Endodermal cell (in vitro differentiated cells): ENCODE results near the gene HBP1. TPM values are rescaled to one million over a fixed set of nuclear protein-coding genes. Genes with fewer than 3 reads are reported as not detected.

Experiments
- DNase-seq: peaks from one replicate; pipeline ENCODE4 v3.0.0-alpha.2; 2017
- H3K27ac ChIP-seq: 2 replicates; pipeline ENCODE4 v1.5.1; 2013; ENCODE audit warnings: mild to moderate bottlenecking, low read depth, low read length, moderate library complexity
- H3K27me3 ChIP-seq: 2 replicates; pipeline ENCODE4 v1.6.1; 2013; ENCODE audit warnings: mild to moderate bottlenecking, low read length, moderate library complexity; ENCODE audit not compliant: insufficient read depth, control insufficient read depth, poor library complexity, severe bottlenecking
- H3K36me3 ChIP-seq: 2 replicates; pipeline ENCODE4 v1.7.0; 2013; ENCODE audit warnings: mild to moderate bottlenecking, low read length, moderate library complexity; ENCODE audit not compliant: control insufficient read depth, insufficient read depth
- H3K4me1 ChIP-seq: one replicate; pipeline ENCODE4 v1.7.0; 2013; ENCODE audit warnings: low read length; ENCODE audit not compliant: control insufficient read depth, insufficient read depth
- H3K4me3 ChIP-seq: 2 replicates; pipeline ENCODE4 v1.5.1; 2013; ENCODE audit warnings: mild to moderate bottlenecking, low read length, moderate library complexity
- H3K9ac ChIP-seq: 2 replicates; pipeline ENCODE4 v1.6.1; 2013; ENCODE audit warnings: mild to moderate bottlenecking, low read length, moderate library complexity; ENCODE audit not compliant: poor library complexity, severe bottlenecking; ENCODE audit errors: extremely low read depth
- H3K9me3 ChIP-seq: 2 replicates; pipeline ENCODE4 v1.6.1; 2013; ENCODE audit warnings: mild to moderate bottlenecking, low read length, moderate library complexity; ENCODE audit not compliant: control insufficient read depth
- H3K27ac Mint-ChIP-seq: 2 replicates; pipeline ENCODE4 v1.8.0; 2020; ENCODE audit warnings: mixed read lengths
- H3K27me3 Mint-ChIP-seq: 2 replicates; pipeline ENCODE4 v1.8.0; 2021; ENCODE audit warnings: mild to moderate bottlenecking, mixed read lengths; ENCODE audit not compliant: insufficient read depth
- H3K36me3 Mint-ChIP-seq: 2 replicates; pipeline ENCODE4 v1.8.0; 2020; ENCODE audit warnings: low read depth, mixed read lengths
- H3K4me1 Mint-ChIP-seq: 2 replicates; pipeline ENCODE4 v1.8.0; 2020; ENCODE audit warnings: mixed read lengths
- H3K4me3 Mint-ChIP-seq: 2 replicates; pipeline ENCODE4 v1.8.0; 2020; ENCODE audit warnings: mild to moderate bottlenecking, moderate library complexity, mixed read lengths
- H3K9me3 Mint-ChIP-seq: 2 replicates; pipeline ENCODE4 v1.8.0; 2020; ENCODE audit warnings: mild to moderate bottlenecking, mixed read lengths
- WGBS, 2 experiments: methylation state at CpG; one replicate each; pipeline versions ENCODE4 v1.1.5 to v1.1.7; 2013; ENCODE audit warnings: missing lambda C conversion rate in 2 of 2, mixed read lengths in 1 of 2; ENCODE audit not compliant: insufficient coverage in 1 of 2, insufficient read length in 1 of 2; 5-methylcytosine and 5-hydroxymethylcytosine counted together
- total RNA-seq, 2 donors: library from RNA; stranded (reverse); fragmentation: NEBNext Ultra II Directional in 1 of 2; extraction: Animal tissue kit (Norgen Biotek cat#: 25700) in 1 of 2; gene quantifications; 2 replicates in 1 of 2; 3 replicates in 1 of 2; pipeline ENCODE4 v1.2.1, GENCODE V29; 2021
- TF ChIP-seq, protein P1 (sequence below): fragments of 200-600 bp; sonication (generic); conservative IDR thresholded peaks from 2 replicates; pipeline ENCODE4 v1.5.0; 2021; ENCODE audit warnings: antibody characterized with exemption, mild to moderate bottlenecking

HBP1 gene
- total RNA-seq, 2 donors from 2014 or later = 39.3 to 51.0 TPM

- Histone ChIP-seq H3K36me3 (no peaks in the 10 kb centered on the region), H3K4me1 (no peaks in the 10 kb centered on the region), H3K27ac (peak overlapping the region; percentile 97), H3K27me3 (no peaks in the 10 kb centered on the region), H3K9me3 (no peaks in the 10 kb centered on the region), H3K9ac (peak overlapping the region; percentile 98), H3K4me3 (peak overlapping the region; percentile 89)
- Mint-ChIP-seq H3K27me3 (no peaks in the 10 kb centered on the region), H3K4me3 (peak overlapping the region; percentile 97), H3K27ac (peak overlapping the region; percentile 100), H3K9me3 (no peaks in the 10 kb centered on the region), H3K36me3 (peaks cover 4% of the 10 kb centered on the region), H3K4me1 (peaks cover 16% of the 10 kb centered on the region)
- WGBS, 2 experiments = 10 to 26% methylated on average over 4 to 13 of the region's 13 CpGs
- TF ChIP-seq, protein P1, sequence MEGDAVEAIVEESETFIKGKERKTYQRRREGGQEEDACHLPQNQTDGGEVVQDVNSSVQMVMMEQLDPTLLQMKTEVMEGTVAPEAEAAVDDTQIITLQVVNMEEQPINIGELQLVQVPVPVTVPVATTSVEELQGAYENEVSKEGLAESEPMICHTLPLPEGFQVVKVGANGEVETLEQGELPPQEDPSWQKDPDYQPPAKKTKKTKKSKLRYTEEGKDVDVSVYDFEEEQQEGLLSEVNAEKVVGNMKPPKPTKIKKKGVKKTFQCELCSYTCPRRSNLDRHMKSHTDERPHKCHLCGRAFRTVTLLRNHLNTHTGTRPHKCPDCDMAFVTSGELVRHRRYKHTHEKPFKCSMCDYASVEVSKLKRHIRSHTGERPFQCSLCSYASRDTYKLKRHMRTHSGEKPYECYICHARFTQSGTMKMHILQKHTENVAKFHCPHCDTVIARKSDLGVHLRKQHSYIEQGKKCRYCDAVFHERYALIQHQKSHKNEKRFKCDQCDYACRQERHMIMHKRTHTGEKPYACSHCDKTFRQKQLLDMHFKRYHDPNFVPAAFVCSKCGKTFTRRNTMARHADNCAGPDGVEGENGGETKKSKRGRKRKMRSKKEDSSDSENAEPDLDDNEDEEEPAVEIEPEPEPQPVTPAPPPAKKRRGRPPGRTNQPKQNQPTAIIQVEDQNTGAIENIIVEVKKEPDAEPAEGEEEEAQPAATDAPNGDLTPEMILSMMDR = no peak
- no peak for DNase-seq
Observed at GRCh38 chr7:107170051-107170915, 1.5 kb downstream of the HBP1 start.

DNA sequence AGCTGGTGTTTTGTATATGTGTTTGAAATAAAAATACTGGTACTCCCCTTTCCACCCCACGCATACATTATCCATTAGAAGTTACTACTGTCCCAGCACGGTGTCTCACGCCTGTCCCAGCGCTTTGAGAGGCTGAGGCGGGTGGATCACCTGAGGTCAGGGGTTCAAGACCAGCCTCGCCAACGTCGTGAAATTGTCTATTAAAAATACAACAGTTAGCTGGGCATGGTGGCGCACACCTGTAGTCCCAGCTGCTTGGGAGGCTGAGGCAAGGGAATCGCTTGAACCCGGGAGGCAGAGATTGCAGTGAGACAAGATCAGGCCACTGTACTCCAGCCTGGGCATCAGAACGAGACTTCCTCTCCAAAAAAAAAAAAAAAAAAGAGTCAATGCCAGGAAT lies 2.7 kb downstream of the HBP1 start:
- no peak overlapping the region for H3K4me3 Mint-ChIP-seq
- TF ChIP-seq, protein P1 = no peak

GRCh38 chr7:107172276-107173032 lies 3.7 kb downstream of the HBP1 start:
- no peaks in the 10 kb centered on the region for H3K9me3 ChIP-seq
- no peak overlapping the region for H3K27ac ChIP-seq
- WGBS, 2 experiments = 56 to 84% methylated on average over 1 to 3 of the region's 4 CpGs
- no peaks in the 10 kb centered on the region for H3K27me3 ChIP-seq
- H3K36me3 ChIP-seq = no peaks in the 10 kb centered on the region
- H3K27me3 Mint-ChIP-seq = no peaks in the 10 kb centered on the region
- no peak overlapping the region for H3K27ac Mint-ChIP-seq
- H3K4me3 ChIP-seq = no peak overlapping the region
- TF ChIP-seq, protein P1 = no peak
- no peaks in the 10 kb centered on the region for H3K9me3 Mint-ChIP-seq
- H3K36me3 Mint-ChIP-seq = peaks cover 4% of the 10 kb centered on the region
- H3K4me1 ChIP-seq = no peaks in the 10 kb centered on the region
- no peak overlapping the region for H3K9ac ChIP-seq
- no peak overlapping the region for H3K4me3 Mint-ChIP-seq
- DNase-seq = no peak
- peaks cover 15% of the 10 kb centered on the region for H3K4me1 Mint-ChIP-seq

More for the DNA sequence above, 2.7 kb downstream of the HBP1 start:
- no peaks in the 10 kb centered on the region for H3K9me3 ChIP-seq
- H3K4me3 ChIP-seq = no peak overlapping the region
- H3K4me1 Mint-ChIP-seq = peaks cover 16% of the 10 kb centered on the region
- H3K27me3 Mint-ChIP-seq = no peaks in the 10 kb centered on the region
- no peaks in the 10 kb centered on the region for H3K4me1 ChIP-seq
- WGBS, 2 experiments = 97 to 100% methylated on average over 5 to 12 of the region's 12 CpGs
- no peak overlapping the region for H3K27ac ChIP-seq
- no peak overlapping the region for H3K9ac ChIP-seq
- H3K9me3 Mint-ChIP-seq = no peaks in the 10 kb centered on the region
- no peak for DNase-seq
- H3K36me3 ChIP-seq = no peaks in the 10 kb centered on the region
- H3K36me3 Mint-ChIP-seq = peaks cover 4% of the 10 kb centered on the region
- no peaks in the 10 kb centered on the region for H3K27me3 ChIP-seq
- H3K27ac Mint-ChIP-seq = no peak overlapping the region
